Common myeloid progenitor, CD34-positive (primary cell): Measurements from ENCODE around the gene OTUD3.
A peak's percentile ranks its signal among the peaks of the same experiment; 100 is the strongest.

Source experiments
- CTCF ChIA-PET: fragments of 350-600 bp; sonication (Branson Sonifier 250); formaldehyde crosslinking; loops from one replicate; lab custom pipeline; 2021; ENCODE audit warnings: antibody characterized with exemption; lab: Charles Lee
- POLR2A ChIA-PET: fragments of 350-600 bp; sonication (Branson Sonifier 250); formaldehyde crosslinking; loops from one replicate; lab custom pipeline; 2021; ENCODE audit warnings: antibody characterized with exemption; lab: Charles Lee
- DNase-seq, 3 donors: peaks; one replicate each; pipeline versions ENCODE4 v3.0.0 to v3.0.0-alpha.2; 2013
- H3K27ac ChIP-seq, 2 experiments: 1 replicate in 1 of 2; 2 replicates in 1 of 2; pipeline ENCODE4 v1.7.0; 2013; ENCODE audit warnings: inconsistent platforms in 2 of 2, low read length in 2 of 2, mild to moderate bottlenecking in 2 of 2, low read depth in 1 of 2, moderate library complexity in 1 of 2; ENCODE audit not compliant: severe bottlenecking in 2 of 2, insufficient read depth in 1 of 2, poor library complexity in 1 of 2
- H3K27me3 ChIP-seq, 5 experiments: replicated peaks in 2 of 5; 1 replicate in 3 of 5; 2 replicates in 2 of 5; pipeline versions ENCODE4 v1.6.1 to v1.7.0; 2013; ENCODE audit warnings: low read length in 4 of 5, mild to moderate bottlenecking in 2 of 5, moderate library complexity in 2 of 5, inconsistent platforms in 1 of 5; ENCODE audit not compliant: insufficient read depth in 5 of 5, control insufficient read depth in 4 of 5
- H3K36me3 ChIP-seq, 4 experiments: 1 replicate in 2 of 4; 2 replicates in 2 of 4; pipeline versions ENCODE4 v1.6.1 to v1.7.0; 2013; ENCODE audit warnings: low read length in 3 of 4, control low read depth in 1 of 4, mild to moderate bottlenecking in 1 of 4; ENCODE audit not compliant: control insufficient read depth in 4 of 4, insufficient read depth in 4 of 4
- H3K4me1 ChIP-seq, 4 experiments: 1 replicate in 3 of 4; 2 replicates in 1 of 4; pipeline versions ENCODE4 v1.6.1 to v1.7.1; 2013; ENCODE audit warnings: low read length in 3 of 4, mild to moderate bottlenecking in 3 of 4, control low read depth in 1 of 4, inconsistent platforms in 1 of 4, moderate library complexity in 1 of 4; ENCODE audit not compliant: control insufficient read depth in 4 of 4, insufficient read depth in 4 of 4; ENCODE audit errors: control extremely low read depth in 1 of 4
- H3K4me3 ChIP-seq, 7 experiments: 1 replicate in 4 of 7; 2 replicates in 3 of 7; pipeline versions ENCODE4 v1.5.1 to v1.7.0; 2013; ENCODE audit warnings: mild to moderate bottlenecking in 7 of 7, low read length in 6 of 7, moderate library complexity in 6 of 7, inconsistent platforms in 2 of 7, low read depth in 2 of 7, control low read depth in 1 of 7; ENCODE audit not compliant: insufficient read depth in 4 of 7, control insufficient read depth in 1 of 7; ENCODE audit errors: extremely low read depth in 1 of 7
- H3K9me3 ChIP-seq, 5 experiments: 1 replicate in 4 of 5; 2 replicates in 1 of 5; pipeline versions ENCODE4 v1.6.1 to v1.7.1; 2013; ENCODE audit warnings: low read length in 4 of 5, mild to moderate bottlenecking in 2 of 5, inconsistent platforms in 1 of 5, low read depth in 1 of 5, moderate library complexity in 1 of 5; ENCODE audit not compliant: control insufficient read depth in 4 of 5, insufficient read depth in 2 of 5; ENCODE audit errors: control extremely low read depth in 1 of 5
- WGBS: methylation state at CpG from one replicate; pipeline ENCODE4 v1.1.5; 2013; ENCODE audit not compliant: insufficient coverage; 5-methylcytosine and 5-hydroxymethylcytosine counted together

OTUD3 gene

DNA sequence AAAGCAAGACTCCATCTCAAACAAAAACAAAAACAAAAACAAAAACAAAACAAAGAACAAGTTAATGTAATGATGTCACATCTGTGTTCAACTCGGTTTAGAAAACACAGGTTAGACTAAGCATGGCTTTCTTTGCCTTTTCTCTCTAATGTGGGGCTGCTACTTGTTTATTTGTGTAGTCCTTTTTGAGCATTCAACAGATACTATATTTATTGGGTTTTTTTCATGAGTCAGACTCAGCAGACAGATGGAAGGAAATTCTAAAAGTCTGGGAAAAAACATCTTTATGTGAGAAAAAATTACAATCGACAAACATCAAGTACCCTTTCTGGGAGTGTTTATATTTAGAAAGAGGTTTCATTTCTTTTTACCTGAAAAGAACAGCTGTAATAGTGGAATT lies 22.3 kb upstream of the OTUD3 start:
- POLR2A ChIA-PET, result no interaction called here
- no peak overlapping the region for H3K4me3 ChIP-seq
- 80% methylated on average over 1 of the region's 2 CpGs for WGBS
- peaks cover 0 to 7% (median 2%) of the 10 kb centered on the region in 5 experiments for H3K9me3 ChIP-seq
- DNase-seq, result no peak
- peaks cover 2 to 11% (median 5%) of the 10 kb centered on the region in 5 experiments for H3K27me3 ChIP-seq
- H3K36me3 ChIP-seq, result no peaks in the 10 kb centered on the region
- CTCF ChIA-PET, result no interaction called here
- H3K4me1 ChIP-seq, result peaks cover 0 to 5% (median 0%) of the 10 kb centered on the region in 4 experiments
- no peak overlapping the region for H3K27ac ChIP-seq

DNA sequence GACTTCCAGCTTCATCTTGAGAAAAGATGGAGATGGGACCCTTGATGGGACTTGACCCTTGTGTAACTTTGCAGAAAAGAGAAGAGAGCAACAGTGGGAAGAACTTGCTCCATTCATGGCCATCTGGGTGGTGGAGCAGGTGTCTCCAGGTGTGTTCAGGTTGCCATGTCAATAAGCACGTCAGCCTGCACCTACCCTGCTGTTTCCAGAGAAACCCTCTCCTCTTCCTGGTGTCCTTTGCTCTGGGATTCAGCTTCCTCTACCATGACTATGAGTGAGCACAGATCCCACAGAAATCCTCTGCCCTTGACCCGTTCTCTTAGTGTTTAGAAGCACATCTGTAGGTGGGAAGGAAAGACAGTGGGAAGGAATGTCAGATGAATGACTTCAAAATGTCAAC lies 21.8 kb upstream of the OTUD3 start:
- no peak for DNase-seq
- no peaks in the 10 kb centered on the region for H3K36me3 ChIP-seq
- CTCF ChIA-PET, result no interaction called here
- no peak overlapping the region for H3K27ac ChIP-seq
- peaks cover 2 to 11% (median 5%) of the 10 kb centered on the region in 5 experiments for H3K27me3 ChIP-seq
- H3K4me1 ChIP-seq, result peaks cover 0 to 5% (median 0%) of the 10 kb centered on the region in 4 experiments
- whole genome bisulfite sequencing, result 100% methylated on average over 1 of the region's 2 CpGs
- H3K4me3 ChIP-seq, result no peak overlapping the region
- POLR2A ChIA-PET, result no interaction called here
- H3K9me3 ChIP-seq, result peaks cover 0 to 9% (median 2%) of the 10 kb centered on the region in 5 experiments

DNA sequence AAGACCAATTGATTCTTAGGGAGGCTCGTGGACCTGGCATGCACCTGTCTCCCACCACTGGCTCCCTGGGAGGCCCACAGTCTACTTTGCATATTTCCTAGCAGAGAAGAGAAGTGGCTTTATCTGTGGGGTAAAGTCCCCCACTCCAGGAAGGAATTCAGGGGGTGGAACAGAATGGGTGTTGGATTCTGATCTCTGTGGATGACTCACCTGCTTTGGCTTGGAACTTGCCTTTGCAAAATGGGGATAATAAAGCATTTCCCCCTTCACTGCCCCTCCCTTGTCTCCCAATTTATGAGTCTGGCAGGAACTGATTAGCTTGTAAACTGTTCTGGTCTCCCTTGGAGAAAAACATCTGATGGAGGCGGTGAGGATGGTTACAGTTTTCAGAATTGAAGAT lies 21.2 kb upstream of the OTUD3 start:
- peaks cover 2 to 15% (median 7%) of the 10 kb centered on the region in 5 experiments for H3K27me3 ChIP-seq
- H3K27ac ChIP-seq, result no peak overlapping the region
- peaks cover 0 to 5% (median 0%) of the 10 kb centered on the region in 4 experiments for H3K4me1 ChIP-seq
- ChIA-PET CTCF (no interaction called here), POLR2A (no interaction called here)
- DNase-seq, result peak in 2 of 3 donors; percentile 14 to 33
- 75% methylated on average over 2 of the region's 2 CpGs for WGBS
- peaks cover 0 to 13% (median 4%) of the 10 kb centered on the region in 5 experiments for H3K9me3 ChIP-seq
- no peaks in the 10 kb centered on the region for H3K36me3 ChIP-seq
- H3K4me3 ChIP-seq, result no peak overlapping the region

DNA sequence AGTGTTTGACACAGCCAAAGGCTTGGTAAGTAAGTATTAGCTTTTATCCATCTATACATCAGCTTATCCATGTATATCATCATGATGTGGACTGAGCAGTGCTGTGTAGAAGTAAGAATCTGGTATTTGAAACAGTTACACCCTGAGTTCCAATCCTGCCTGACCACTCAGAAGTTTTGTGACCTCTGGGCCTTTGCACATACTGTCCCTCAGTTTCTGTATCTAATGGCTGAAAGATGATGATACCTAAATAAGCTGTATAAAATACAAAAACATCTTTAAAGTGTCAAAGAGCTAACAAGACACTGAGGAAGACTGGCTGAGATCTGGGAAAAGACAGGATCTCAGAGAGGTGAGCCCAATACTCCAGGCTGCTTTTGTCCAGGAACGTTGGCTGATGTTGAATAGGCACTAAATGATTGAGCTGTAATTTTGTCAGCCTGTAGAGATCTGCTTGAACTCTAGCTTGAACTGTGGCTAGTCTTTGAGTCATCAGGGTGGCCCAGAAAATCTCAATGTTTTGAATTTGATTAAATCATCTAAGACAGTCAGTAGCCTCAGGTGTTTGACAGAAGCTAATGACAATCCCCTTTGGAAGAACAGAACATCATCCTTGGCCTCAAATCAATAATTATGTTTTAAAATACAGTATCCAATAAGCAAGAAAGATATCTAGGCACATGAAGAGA lies 20.2 kb upstream of the OTUD3 start:
- ChIA-PET CTCF (interaction anchor here (1.0 to 1.1 kb wide), 2 partner anchors 10 to 15 kb away, joined by 3 read pairs; no protein-coding TSS in a partner anchor), POLR2A (no interaction called here)
- Histone ChIP-seq H3K27me3 (peaks cover 2 to 15% (median 11%) of the 10 kb centered on the region in 5 experiments), H3K9me3 (peaks cover 0 to 13% (median 4%) of the 10 kb centered on the region in 5 experiments), H3K4me3 (no peak overlapping the region), H3K36me3 (no peaks in the 10 kb centered on the region), H3K27ac (no peak overlapping the region), H3K4me1 (peaks cover 0 to 5% (median 0%) of the 10 kb centered on the region in 4 experiments)
- DNase-seq, result no peak
- WGBS, result 100% methylated on average over 1 of the region's 1 CpG

DNA sequence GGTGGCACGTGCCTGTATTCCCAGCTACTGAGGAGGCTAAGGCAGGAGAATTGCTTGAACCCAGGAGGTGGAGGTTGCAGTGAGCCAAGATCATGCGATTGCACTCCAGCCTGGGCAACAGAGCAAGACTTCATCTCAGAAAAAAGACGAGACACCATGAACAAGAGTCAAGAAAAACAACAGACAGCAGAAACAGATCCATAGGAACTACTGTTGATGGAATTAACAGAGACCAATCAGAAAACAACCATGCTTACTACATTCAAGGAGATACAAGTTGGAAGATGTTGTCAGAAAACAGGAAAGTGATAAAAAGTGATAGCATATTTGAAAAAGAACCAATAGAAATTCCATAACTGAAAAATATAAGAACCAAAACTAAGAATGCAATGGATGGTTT lies 19.3 kb upstream of the OTUD3 start:
- 100% methylated on average over 2 of the region's 3 CpGs for WGBS
- Histone ChIP-seq H3K36me3 (no peaks in the 10 kb centered on the region), H3K27me3 (peaks cover 3 to 20% (median 13%) of the 10 kb centered on the region in 5 experiments), H3K9me3 (peaks cover 0 to 13% (median 4%) of the 10 kb centered on the region in 5 experiments), H3K4me1 (peaks cover 0 to 5% (median 0%) of the 10 kb centered on the region in 4 experiments), H3K27ac (no peak overlapping the region), H3K4me3 (no peak overlapping the region)
- POLR2A ChIA-PET, result no interaction called here
- CTCF ChIA-PET, result no interaction called here
- DNase-seq, result no peak

DNA sequence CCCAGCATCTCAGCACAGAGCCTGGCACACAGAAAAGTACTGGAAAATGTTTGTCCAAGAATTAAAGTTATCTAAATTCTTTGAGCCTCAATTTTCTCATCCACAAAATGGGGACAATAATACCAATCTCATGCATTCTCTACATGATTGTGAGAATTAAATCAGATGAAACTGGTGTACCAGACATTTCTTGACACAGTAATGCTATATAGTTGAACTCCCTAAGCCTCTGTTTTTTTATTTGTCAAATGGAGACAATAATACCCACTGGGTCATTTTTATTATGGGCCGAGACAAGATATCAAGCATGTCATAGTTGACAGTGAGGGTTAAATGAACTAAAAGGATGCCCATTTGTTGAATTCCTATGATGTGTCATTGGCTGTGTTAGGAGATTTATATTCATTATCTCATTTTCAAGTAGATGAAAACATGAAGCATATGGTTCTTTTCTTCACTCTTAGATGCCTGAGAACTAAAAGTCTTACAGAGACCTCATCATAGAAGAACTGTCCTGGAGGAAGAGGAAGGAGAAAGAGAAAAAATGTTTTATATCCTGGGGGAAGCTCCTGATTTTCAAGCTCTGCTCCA lies 17.5 kb upstream of the OTUD3 start:
- POLR2A ChIA-PET, result no interaction called here
- CTCF ChIA-PET, result no interaction called here

DNA sequence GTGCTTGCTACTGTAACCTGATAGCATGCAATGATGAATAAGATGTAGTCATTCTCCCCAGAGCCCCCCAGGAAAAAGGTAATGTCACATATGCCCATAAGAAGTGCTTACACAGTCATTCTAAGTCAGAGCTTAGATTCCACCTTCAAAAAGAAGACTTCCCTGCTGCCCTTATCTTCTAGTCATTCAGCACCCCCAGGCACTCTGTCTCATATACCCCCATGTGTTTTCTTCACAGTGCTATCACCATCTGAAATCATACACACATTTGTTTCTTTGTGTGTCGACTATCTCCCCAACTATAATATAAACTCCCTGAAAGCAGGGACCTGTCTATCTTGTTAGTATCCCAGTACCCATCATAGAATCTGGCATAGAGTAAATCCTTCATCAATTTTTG lies 16.2 kb upstream of the OTUD3 start:
- Histone ChIP-seq H3K36me3 (no peaks in the 10 kb centered on the region), H3K27ac (no peak overlapping the region), H3K9me3 (peaks cover 0 to 13% (median 4%) of the 10 kb centered on the region in 5 experiments), H3K4me3 (no peak overlapping the region), H3K27me3 (peaks cover 3 to 24% (median 11%) of the 10 kb centered on the region in 5 experiments), H3K4me1 (no peaks in the 10 kb centered on the region)
- CTCF ChIA-PET, result interaction anchor here (1.2 kb wide), 1 partner anchor 12 kb away, joined by 3 read pairs; no protein-coding TSS in a partner anchor
- no peak for DNase-seq
- WGBS, result no CpG with 5 or more reads among the region's 1 CpG
- POLR2A ChIA-PET, result no interaction called here

More for the DNA sequence above, 17.5 kb upstream of the OTUD3 start:
- no peak for DNase-seq
- Histone ChIP-seq H3K4me1 (no peaks in the 10 kb centered on the region), H3K27ac (no peak overlapping the region), H3K27me3 (peaks cover 3 to 26% (median 13%) of the 10 kb centered on the region in 5 experiments), H3K36me3 (no peaks in the 10 kb centered on the region), H3K9me3 (peaks cover 0 to 13% (median 4%) of the 10 kb centered on the region in 5 experiments), H3K4me3 (no peak overlapping the region)
- no CpG with 5 or more reads among the region's 1 CpG for WGBS
